GM10266 (cell line): Measurements from ENCODE around the gene WDFY1.

Experiments used
- DNase-seq: peaks from one replicate; pipeline ENCODE4 v3.0.0; 2012; ENCODE audit errors: extremely low spot score
- TF ChIP-seq, protein P1 (sequence below): IDR thresholded peaks from 2 replicates; pipeline ENCODE4 v1.5.1; 2012; ENCODE audit warnings: mild to moderate bottlenecking, low read depth; ENCODE audit not compliant: control insufficient read depth, insufficient read depth; ENCODE audit errors: missing control alignments

The WDFY1 gene

GRCh38 chr2:223957092-223957851 lies 12.1 kb upstream of the WDFY1 start, which contains the start of gene MRPL44:
Gene MRPL44 (plus strand): TSS chr2:223957463. CDS start chr2:223957473, 10 bp downstream.
- DNase-seq: peak; percentile 89
- TF ChIP-seq, protein P1, sequence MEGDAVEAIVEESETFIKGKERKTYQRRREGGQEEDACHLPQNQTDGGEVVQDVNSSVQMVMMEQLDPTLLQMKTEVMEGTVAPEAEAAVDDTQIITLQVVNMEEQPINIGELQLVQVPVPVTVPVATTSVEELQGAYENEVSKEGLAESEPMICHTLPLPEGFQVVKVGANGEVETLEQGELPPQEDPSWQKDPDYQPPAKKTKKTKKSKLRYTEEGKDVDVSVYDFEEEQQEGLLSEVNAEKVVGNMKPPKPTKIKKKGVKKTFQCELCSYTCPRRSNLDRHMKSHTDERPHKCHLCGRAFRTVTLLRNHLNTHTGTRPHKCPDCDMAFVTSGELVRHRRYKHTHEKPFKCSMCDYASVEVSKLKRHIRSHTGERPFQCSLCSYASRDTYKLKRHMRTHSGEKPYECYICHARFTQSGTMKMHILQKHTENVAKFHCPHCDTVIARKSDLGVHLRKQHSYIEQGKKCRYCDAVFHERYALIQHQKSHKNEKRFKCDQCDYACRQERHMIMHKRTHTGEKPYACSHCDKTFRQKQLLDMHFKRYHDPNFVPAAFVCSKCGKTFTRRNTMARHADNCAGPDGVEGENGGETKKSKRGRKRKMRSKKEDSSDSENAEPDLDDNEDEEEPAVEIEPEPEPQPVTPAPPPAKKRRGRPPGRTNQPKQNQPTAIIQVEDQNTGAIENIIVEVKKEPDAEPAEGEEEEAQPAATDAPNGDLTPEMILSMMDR: no peak

- TF ChIP-seq, protein P1: no peak
Measured at GRCh38 chr2:223956300-223956699, 11.2 kb upstream of the WDFY1 start.

GRCh38 chr2:223954401-223954800 lies 9.3 kb upstream of the WDFY1 start:
- TF ChIP-seq, protein P1: no peak
- DNase-seq: no peak

More at GRCh38 chr2:223956300-223956699, 11.2 kb upstream of the WDFY1 start:
- DNase-seq: no peak

DNA sequence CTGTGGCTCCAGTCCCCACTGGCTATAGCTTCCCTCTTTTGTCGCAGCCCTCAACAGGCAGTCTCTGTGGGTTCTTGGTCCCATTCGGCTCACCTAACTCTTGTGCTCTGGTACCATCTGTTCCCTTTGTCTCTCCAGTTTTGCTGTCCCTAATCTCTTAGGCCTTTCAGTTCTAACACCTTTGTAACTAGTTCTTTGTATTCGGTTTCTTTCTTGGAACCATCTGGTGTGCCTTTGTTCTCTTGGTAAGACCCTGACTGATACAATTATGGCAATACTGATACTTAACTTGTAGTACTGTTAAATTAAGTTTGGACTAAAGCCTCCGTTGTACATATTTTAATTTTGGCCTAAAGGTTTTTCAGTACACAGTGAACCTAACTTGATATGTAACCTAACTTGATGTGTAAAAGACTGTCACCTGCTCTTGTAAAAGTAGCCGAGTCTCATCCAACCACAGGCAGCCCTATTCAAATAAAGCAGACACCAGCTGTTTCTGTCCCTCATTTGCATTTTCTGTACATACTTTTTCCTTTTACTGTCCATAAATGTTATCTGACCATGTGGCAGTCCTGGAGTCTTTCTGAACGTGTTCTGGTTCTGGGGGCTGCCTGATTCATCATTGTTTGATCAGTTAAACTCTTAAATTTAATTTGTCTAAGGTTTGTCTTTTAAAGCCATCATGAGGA lies 7.3 kb upstream of the WDFY1 start:
- TF ChIP-seq, protein P1: no peak
- DNase-seq: no peak

GRCh38 chr2:223950448-223951347 lies 5.6 kb upstream of the WDFY1 start:
- no peak for DNase-seq
- TF ChIP-seq, protein P1: no peak

DNA sequence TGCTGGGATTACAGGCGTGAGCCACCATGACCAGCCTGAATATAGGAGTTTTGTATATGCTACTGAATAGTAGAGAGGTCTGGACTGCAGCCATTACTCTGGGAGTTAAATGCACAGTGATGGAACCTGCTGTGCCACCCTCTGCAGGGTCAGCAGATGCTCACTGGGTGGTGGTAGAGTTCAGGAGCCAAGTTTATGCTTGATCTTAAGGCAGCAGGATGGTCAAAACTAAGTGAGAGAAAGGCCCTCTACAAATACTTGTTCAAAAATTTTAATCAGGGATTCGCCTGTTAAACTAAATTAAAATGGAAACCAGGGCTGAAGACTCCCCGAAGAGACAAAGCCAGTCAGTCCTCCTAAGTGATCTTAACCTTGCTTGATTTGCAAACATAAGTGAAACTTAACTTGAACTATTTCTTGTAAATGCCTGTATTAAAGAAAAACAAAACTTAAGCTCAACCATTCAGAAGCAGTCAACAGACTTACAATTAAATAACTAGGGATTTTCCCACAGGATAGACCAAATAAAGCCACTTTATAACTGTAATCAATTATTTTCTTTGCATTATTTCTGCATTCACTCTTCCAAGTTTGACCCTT lies 4.2 kb upstream of the WDFY1 start:
- no peak for DNase-seq
- TF ChIP-seq, protein P1: peak; percentile 37
